K562 (cell line): ENCODE measurements around the gene FOSL2. TPM values are rescaled to one million over a fixed set of nuclear protein-coding genes. Genes with fewer than 3 reads are reported as not detected.

Source experiments
- ATAC-seq: fragments of 200-7000 bp; cut with Tn5 transposase; 3 replicates; pipeline ENCODE4 v1.9.1; 2020; ENCODE audit warnings: moderate library complexity
- BruUV-seq: library from RNA; stranded (reverse); fragments of 400-500 nt; replicated peaks from 2 replicates; lab custom pipeline; 2021; lab: Mats Ljungman, UMichigan
- CTCF ChIA-PET: fragments of 300-600 bp; formaldehyde crosslinking; extraction: SDS; loops from one replicate; lab custom pipeline; 2021; ENCODE audit warnings: low intra/inter-chr PET ratio; lab: Yijun Ruan, JAX
- POLR2A ChIA-PET: fragments of 300-600, 350-650 bp; sonication (Branson Sonifier 250); formaldehyde crosslinking; extraction: SDS; loops from one replicate; lab custom pipeline; 2021; ENCODE audit warnings: antibody characterized with exemption, inconsistent platforms; lab: Yijun Ruan, JAX
- DNase-seq, 4 experiments: peaks; one replicate each; pipeline versions ENCODE4 v3.0.0 to v3.0.0-alpha.2; 2011 to 2018; ENCODE audit warnings: low spot score in 3 of 4, mixed read lengths in 3 of 4; ENCODE audit errors: extremely low read depth in 1 of 4
- FAIRE-seq: peaks from 2 replicates; lab custom pipeline; 2011; peaks lifted over from hg19 to GRCh38; lab: Jason Lieb, UNC
- H2AFZ ChIP-seq: 2 replicates; pipeline ENCODE4 v1.6.0; 2011; ENCODE audit warnings: low read depth, low read length, control low read depth, inconsistent platforms
- H3K27ac ChIP-seq: fragments of 200-600 bp; 3 replicates; pipeline ENCODE4 v1.8.0; 2011; ENCODE audit warnings: low read depth, mild to moderate bottlenecking, control low read depth, inconsistent platforms, low read length, moderate library complexity, mixed read lengths; ENCODE audit errors: extremely low read depth
- H3K27me3 ChIP-seq, 2 experiments: fragments of 300-600 bp in 1 of 2; 2 replicates in 1 of 2; 3 replicates in 1 of 2; pipeline versions ENCODE4 v1.6.0 to v1.8.0; 2011; ENCODE audit warnings: inconsistent platforms in 2 of 2, low read length in 2 of 2, mild to moderate bottlenecking in 1 of 2, mixed read lengths in 1 of 2, moderate library complexity in 1 of 2; ENCODE audit not compliant: control insufficient read depth in 2 of 2, insufficient read depth in 2 of 2
- H3K36me3 ChIP-seq: fragments of 300-600 bp; 3 replicates; pipeline ENCODE4 v1.8.0; 2011; ENCODE audit warnings: mild to moderate bottlenecking, low read length, inconsistent platforms; ENCODE audit not compliant: control insufficient read depth, insufficient read depth
- H3K4me1 ChIP-seq, 2 experiments: fragments of 200-600 bp in 1 of 2; replicated peaks in 1 of 2; 2 replicates in 1 of 2; 3 replicates in 1 of 2; pipeline versions ENCODE4 v1.5.1 to v1.8.0; 2011; ENCODE audit warnings: inconsistent platforms in 2 of 2, low read length in 2 of 2, mild to moderate bottlenecking in 1 of 2, mixed read lengths in 1 of 2, moderate library complexity in 1 of 2; ENCODE audit not compliant: control insufficient read depth in 2 of 2, insufficient read depth in 2 of 2
- H3K4me2 ChIP-seq: 2 replicates; pipeline ENCODE4 v1.6.1; 2011; ENCODE audit warnings: low read length, control low read depth, inconsistent platforms, mixed read lengths; ENCODE audit not compliant: insufficient read depth
- H3K4me3 ChIP-seq: fragments of 200-600 bp; sonication (generic), shearing (Covaris generic); 2 replicates; pipeline ENCODE4 v1.5.1; 2016; ENCODE audit warnings: control low read depth, inconsistent platforms
- H3K79me2 ChIP-seq: fragments of 200-600 bp; 3 replicates; pipeline ENCODE4 v1.8.0; 2011; ENCODE audit warnings: low read length, inconsistent platforms; ENCODE audit not compliant: control insufficient read depth, insufficient read depth
- H3K9ac ChIP-seq, 2 experiments: 2 replicates each; pipeline versions ENCODE4 v1.6.0 to v1.6.1; 2011; ENCODE audit warnings: low read depth in 2 of 2, low read length in 2 of 2, control low read depth in 1 of 2, inconsistent platforms in 1 of 2, mild to moderate bottlenecking in 1 of 2, mixed read lengths in 1 of 2; ENCODE audit not compliant: insufficient read depth in 1 of 2
- H3K9me1 ChIP-seq: one replicate; pipeline ENCODE4 v1.6.0; 2011; ENCODE audit warnings: inconsistent platforms, mild to moderate bottlenecking, low read length, moderate library complexity; ENCODE audit not compliant: control insufficient read depth, insufficient read depth
- H3K9me3 ChIP-seq: replicated peaks from 2 replicates; pipeline ENCODE4 v1.5.1; 2011; ENCODE audit warnings: low read depth, low read length, inconsistent platforms; ENCODE audit not compliant: control insufficient read depth, insufficient read depth
- H4K20me1 ChIP-seq: replicated peaks from 2 replicates; pipeline ENCODE4 v1.6.1; 2011; ENCODE audit warnings: low read length, inconsistent platforms, mixed read lengths; ENCODE audit not compliant: control insufficient read depth, insufficient read depth
- ARNT ChIP-seq, 2 experiments: fragments of 450-650 bp; IDR thresholded peaks; 2 replicates each; pipeline ENCODE4 v1.6.1; 2016; ENCODE audit warnings: mild to moderate bottlenecking in 1 of 2
- E2F3 ChIP-seq: fragments of 250-450 bp; sonication (Bioruptor Pico); IDR thresholded peaks from 2 replicates; pipeline ENCODE4 v1.4.0; 2020; ENCODE audit warnings: mild to moderate bottlenecking
- TEAD2 ChIP-seq: fragments of 450-650 bp; IDR thresholded peaks from 2 replicates; pipeline ENCODE4 v1.6.1; 2016; ENCODE audit warnings: missing genetic modification characterization, control low read depth, missing compliant biosample characterization
- TGIF2 ChIP-seq: sonication (generic); formaldehyde crosslinking; IDR thresholded peaks from 2 replicates; pipeline ENCODE4 v1.8.1; 2022; ENCODE audit warnings: mild to moderate bottlenecking, missing genetic modification reagents, moderate library complexity
- ZFP91 ChIP-seq: sonication (generic); formaldehyde crosslinking; IDR thresholded peaks from 2 replicates; pipeline ENCODE4 v1.8.0; 2022; ENCODE audit warnings: mild to moderate bottlenecking, missing genetic modification reagents
- ZNF77 ChIP-seq: fragments of 250-450 bp; sonication (Bioruptor Pico); IDR thresholded peaks from 2 replicates; pipeline ENCODE4 v1.5.0; 2020
- WGBS: fragments of 100-300 bp; shearing (Covaris generic); methylation state at CpG from one replicate; pipeline ENCODE4 v1.1.6; 2016; ENCODE audit warnings: low coverage, mixed read lengths; ENCODE audit not compliant: insufficient coverage; ENCODE audit errors: missing lambda C conversion rate; 5-methylcytosine and 5-hydroxymethylcytosine counted together
- in situ Hi-C: fragments of 300-500 bp; cut with MboI; formaldehyde crosslinking; loops from 4 replicates; pipeline ENCODE4 v1.15.0; 2018; ENCODE audit warnings: inconsistent platforms, mixed read lengths
- intact Hi-C: fragments of 100-400 bp; cut with micrococcal nuclease; formaldehyde crosslinking; loops from 2 replicates; pipeline ENCODE4 v1.14.2; 2022
- polyA plus RNA-seq, 8 experiments: library from polyadenylated mRNA; depleted of rRNA in 4 of 8; stranded (reverse) in 5 of 8; unstranded in 3 of 8; fragments of >200 nt; fragmentation: Nextera tagmentation in 2 of 8; fragmentation: Illumina TruSeq in 1 of 8; extraction: Ambion mirVana in 2 of 8; extraction: Trizol in 1 of 8; gene quantifications; 2 replicates each; pipeline versions ENCODE4 v1.2.1 to v1.2.3, GENCODE V29; 2011 to 2014; ENCODE audit warnings: inconsistent platforms in 1 of 8, missing spikeins in 1 of 8
- total RNA-seq, 7 experiments: library from RNA; depleted of rRNA in 6 of 7; stranded (reverse); fragments of >200 nt in 6 of 7; fragmentation: Illumina TruSeq in 2 of 7; extraction: Trizol in 2 of 7; gene quantifications; 2 replicates each; pipeline versions ENCODE4 v1.2.1 to v1.2.3, GENCODE V29; 2011 to 2021; ENCODE audit warnings: low replicate concordance in 1 of 7

Gene FOSL2
- total and polyA plus RNA-seq, 9 of the 15 experiments (the other 6 are each of a cell fraction or from before 2014, with no cell fraction given): 0.04 to 2.9 (median 0.80) TPM

- intact Hi-C loops (no loop called here), in situ Hi-C loops (no loop called here)
- DNase-seq (no peak), FAIRE-seq (no peak), ATAC-seq (no peak)
- no peak overlapping the region for H3K4me2 ChIP-seq
- H3K9ac ChIP-seq: no peak overlapping the region
- no TSS peak for BruUV-seq
- CTCF ChIA-PET: no interaction called here
- no peaks in the 10 kb centered on the region for H3K9me1 ChIP-seq
- no peaks in the 10 kb centered on the region; the same call in 1 of the 2 replicates for H3K9me3 ChIP-seq
- peaks cover 4 to 52% of the 10 kb centered on the region in 2 experiments; a peak in 4 of 5 replicates for H3K27me3 ChIP-seq
- no peaks in the 10 kb centered on the region for H3K79me2 ChIP-seq
- H3K36me3 ChIP-seq: no peaks in the 10 kb centered on the region
- H3K4me1 ChIP-seq: peaks cover 0 to 3% of the 10 kb centered on the region in 2 experiments; a peak in 1 of 5 replicates
- POLR2A ChIA-PET: interaction anchor here (0.6 kb wide), 2 partner anchors 68 to 703 kb away, joined by 3 to 4 read pairs; no protein-coding TSS in a partner anchor
- H3K4me3 ChIP-seq: no peak overlapping the region
- H2AFZ ChIP-seq: no peak overlapping the region
- TF ChIP-seq E2F3 (CRISPR knock-in tag) (no peak), ZNF77 (CRISPR knock-in tag) (no peak), TEAD2 (tag) (no peak), ZFP91 (no peak), TGIF2 (CRISPR knock-in tag) (no peak), ARNT (IDR thresholded peaks at IDR 0.05) (no peak)
- no peak overlapping the region for H3K27ac ChIP-seq
- WGBS: 2% methylated on average over 4 of the region's 4 CpGs
- H4K20me1 ChIP-seq: no peaks in the 10 kb centered on the region
Measured at GRCh38 chr2:28431741-28432140, 39.1 kb downstream of the FOSL2 start.
